Tibial artery (tissue), 4 donors: Measurements from ENCODE around the gene ASB2.

Source experiments
- DNase-seq, 2 donors: peaks; one replicate each; pipeline ENCODE4 v3.0.0-alpha.2; 2019
- H3K27ac ChIP-seq, 2 donors: fragments of 200-600 bp; sonication (generic) in 1 of 2; 1 replicate in 1 of 2; 2 replicates in 1 of 2; pipeline ENCODE4 v1.5.1; 2018 to 2019; ENCODE audit warnings: mild to moderate bottlenecking in 1 of 2
- H3K27me3 ChIP-seq, 2 donors: fragments of 200-600 bp; sonication (generic) in 1 of 2; one replicate each; pipeline versions ENCODE4 v1.5.1 to v1.6.0; 2016 to 2019
- H3K36me3 ChIP-seq, 3 donors: fragments of 200-600 bp; sonication (generic) in 2 of 3; one replicate each; pipeline ENCODE4 v1.5.1; 2016 to 2019; ENCODE audit warnings: mild to moderate bottlenecking in 2 of 3
- H3K4me1 ChIP-seq, 4 donors: fragments of 200-600 bp; sonication (generic) in 2 of 4; 1 replicate in 3 of 4; 2 replicates in 1 of 4; pipeline ENCODE4 v1.5.1; 2016 to 2019
- H3K4me3 ChIP-seq, 2 donors: fragments of 200-600 bp; sonication (generic) in 1 of 2; 1 replicate in 1 of 2; 2 replicates in 1 of 2; pipeline ENCODE4 v1.5.1; 2018 to 2019; ENCODE audit warnings: mild to moderate bottlenecking in 2 of 2
- H3K9me3 ChIP-seq, 3 donors: fragments of 200-600 bp; sonication (generic) in 1 of 3; one replicate each; pipeline ENCODE4 v1.5.1; 2016 to 2019
- intact Hi-C: fragments of 100-400 bp; cut with DNase I; formaldehyde crosslinking; loops from one replicate; pipeline ENCODE4 v1.15.0; 2023; ENCODE audit warnings: low total_unique reads
- TF ChIP-seq, protein P1 (sequence below), 2 experiments: fragments of 200-600 bp in 1 of 2; fragments of 450-650 bp in 1 of 2; IDR thresholded peaks; one replicate each; pipeline ENCODE4 v1.5.1; 2017 to 2019; ENCODE audit warnings: antibody characterized with exemption in 2 of 2, mild to moderate bottlenecking in 1 of 2, moderate library complexity in 1 of 2

ASB2 gene

DNA sequence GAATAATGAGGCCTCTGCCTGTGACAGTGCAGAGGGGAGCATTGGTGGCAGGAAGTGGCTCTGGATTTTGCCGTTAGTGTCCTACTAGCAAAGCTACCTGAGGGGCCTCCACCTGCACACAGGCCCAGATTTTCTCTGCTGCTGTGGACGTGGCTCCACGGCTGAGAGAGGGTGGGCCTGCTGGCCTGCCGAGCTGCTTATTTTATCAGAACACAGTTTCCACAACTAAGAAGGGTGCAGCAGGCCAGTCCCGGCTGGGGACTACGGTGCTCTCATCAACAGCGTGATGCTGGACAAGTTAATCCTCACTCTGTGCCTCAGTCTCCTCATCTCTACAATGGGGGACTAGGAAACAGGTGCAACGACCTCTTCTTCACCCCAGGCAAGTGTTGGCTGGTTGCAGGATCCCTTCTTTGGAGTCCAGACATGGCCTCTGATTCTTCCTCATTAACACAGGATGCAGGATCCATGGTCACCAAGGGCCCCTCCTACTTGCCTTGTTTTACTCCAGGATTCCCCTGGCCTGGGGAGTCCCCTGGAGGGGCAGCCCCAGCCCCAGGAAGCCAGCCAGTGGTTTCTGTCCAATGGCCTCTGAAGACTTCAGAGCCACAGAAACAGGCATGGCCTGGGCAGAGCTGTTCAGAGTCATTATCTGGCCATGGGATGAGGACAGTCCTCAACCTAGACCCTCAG, 45.9 kb downstream of the ASB2 start:
- Histone ChIP-seq H3K27me3 (no peaks in the 10 kb centered on the region), H3K27ac (no peak overlapping the region), H3K4me1 (peaks cover 0 to 10% (median 0%) of the 10 kb centered on the region in 4 donors), H3K9me3 (no peaks in the 10 kb centered on the region), H3K4me3 (no peak overlapping the region), H3K36me3 (peaks cover 26 to 49% (median 33%) of the 10 kb centered on the region in 3 donors)
- intact Hi-C loops = no loop called here
- TF ChIP-seq, protein P1, sequence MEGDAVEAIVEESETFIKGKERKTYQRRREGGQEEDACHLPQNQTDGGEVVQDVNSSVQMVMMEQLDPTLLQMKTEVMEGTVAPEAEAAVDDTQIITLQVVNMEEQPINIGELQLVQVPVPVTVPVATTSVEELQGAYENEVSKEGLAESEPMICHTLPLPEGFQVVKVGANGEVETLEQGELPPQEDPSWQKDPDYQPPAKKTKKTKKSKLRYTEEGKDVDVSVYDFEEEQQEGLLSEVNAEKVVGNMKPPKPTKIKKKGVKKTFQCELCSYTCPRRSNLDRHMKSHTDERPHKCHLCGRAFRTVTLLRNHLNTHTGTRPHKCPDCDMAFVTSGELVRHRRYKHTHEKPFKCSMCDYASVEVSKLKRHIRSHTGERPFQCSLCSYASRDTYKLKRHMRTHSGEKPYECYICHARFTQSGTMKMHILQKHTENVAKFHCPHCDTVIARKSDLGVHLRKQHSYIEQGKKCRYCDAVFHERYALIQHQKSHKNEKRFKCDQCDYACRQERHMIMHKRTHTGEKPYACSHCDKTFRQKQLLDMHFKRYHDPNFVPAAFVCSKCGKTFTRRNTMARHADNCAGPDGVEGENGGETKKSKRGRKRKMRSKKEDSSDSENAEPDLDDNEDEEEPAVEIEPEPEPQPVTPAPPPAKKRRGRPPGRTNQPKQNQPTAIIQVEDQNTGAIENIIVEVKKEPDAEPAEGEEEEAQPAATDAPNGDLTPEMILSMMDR (IDR thresholded peaks at IDR 0.05) = no peak
- no peak for DNase-seq

DNA sequence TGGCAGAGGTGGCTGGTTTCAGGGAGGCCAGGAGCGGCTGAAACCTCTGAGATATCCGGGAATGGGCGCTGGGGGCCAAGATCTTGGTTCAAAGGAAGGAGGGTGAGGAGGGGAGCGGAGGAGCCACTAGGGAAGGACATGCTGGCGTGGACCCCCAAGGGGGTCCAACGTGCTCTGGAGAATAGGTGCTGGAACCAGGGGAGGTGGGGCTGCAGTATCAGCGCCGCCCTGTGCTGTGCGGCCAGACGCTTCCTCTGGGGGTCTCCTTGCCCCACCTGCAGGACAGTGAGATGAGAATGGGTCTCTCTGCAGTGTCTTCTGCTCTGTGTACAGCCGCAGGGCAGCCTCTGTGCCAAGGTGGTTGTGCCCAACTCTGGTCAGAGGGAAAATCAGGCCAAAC, 46.7 kb downstream of the ASB2 start:
- H3K27me3 ChIP-seq = no peaks in the 10 kb centered on the region
- intact Hi-C loops = no loop called here
- TF ChIP-seq, protein P1 (IDR thresholded peaks at IDR 0.05) = no peak
- H3K36me3 ChIP-seq = peaks cover 18 to 41% (median 25%) of the 10 kb centered on the region in 3 donors
- no peaks in the 10 kb centered on the region for H3K9me3 ChIP-seq
- no peak overlapping the region for H3K4me3 ChIP-seq
- peaks cover 0 to 10% (median 0%) of the 10 kb centered on the region in 4 donors for H3K4me1 ChIP-seq
- H3K27ac ChIP-seq = no peak overlapping the region
- no peak for DNase-seq

DNA sequence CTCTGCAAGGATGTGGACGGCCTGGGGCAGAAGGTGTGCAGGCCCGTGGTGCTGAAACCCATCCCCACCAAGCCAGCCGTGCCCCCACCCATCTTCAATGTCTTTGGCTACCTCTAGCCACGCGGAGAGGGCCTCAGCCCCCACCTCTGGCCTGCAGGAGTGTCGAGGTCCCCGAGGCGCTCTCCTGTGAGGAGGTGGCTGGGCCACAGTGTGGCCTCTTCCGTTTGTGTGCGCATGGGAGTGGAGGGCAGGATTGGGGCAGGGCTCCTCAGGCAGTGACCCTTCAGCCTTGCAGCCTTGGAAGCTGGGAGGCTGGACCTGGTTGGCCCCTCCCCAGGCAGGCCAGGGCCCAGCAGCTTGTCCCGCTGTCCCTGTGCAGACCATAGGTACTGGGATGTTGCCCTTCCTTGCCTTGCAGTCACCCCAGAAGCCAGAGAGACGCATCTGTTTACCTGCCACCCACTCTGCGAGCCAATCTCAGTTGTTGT, 47.3 kb downstream of the ASB2 start:
- no peaks in the 10 kb centered on the region for H3K9me3 ChIP-seq
- TF ChIP-seq, protein P1 (IDR thresholded peaks at IDR 0.05) = no peak
- H3K4me1 ChIP-seq = peaks cover 0 to 10% (median 0%) of the 10 kb centered on the region in 4 donors
- DNase-seq = no peak
- intact Hi-C loops = no loop called here
- H3K4me3 ChIP-seq = no peak overlapping the region
- H3K27me3 ChIP-seq = no peaks in the 10 kb centered on the region
- peaks cover 12 to 35% (median 19%) of the 10 kb centered on the region in 3 donors for H3K36me3 ChIP-seq
- H3K27ac ChIP-seq = no peak overlapping the region

DNA sequence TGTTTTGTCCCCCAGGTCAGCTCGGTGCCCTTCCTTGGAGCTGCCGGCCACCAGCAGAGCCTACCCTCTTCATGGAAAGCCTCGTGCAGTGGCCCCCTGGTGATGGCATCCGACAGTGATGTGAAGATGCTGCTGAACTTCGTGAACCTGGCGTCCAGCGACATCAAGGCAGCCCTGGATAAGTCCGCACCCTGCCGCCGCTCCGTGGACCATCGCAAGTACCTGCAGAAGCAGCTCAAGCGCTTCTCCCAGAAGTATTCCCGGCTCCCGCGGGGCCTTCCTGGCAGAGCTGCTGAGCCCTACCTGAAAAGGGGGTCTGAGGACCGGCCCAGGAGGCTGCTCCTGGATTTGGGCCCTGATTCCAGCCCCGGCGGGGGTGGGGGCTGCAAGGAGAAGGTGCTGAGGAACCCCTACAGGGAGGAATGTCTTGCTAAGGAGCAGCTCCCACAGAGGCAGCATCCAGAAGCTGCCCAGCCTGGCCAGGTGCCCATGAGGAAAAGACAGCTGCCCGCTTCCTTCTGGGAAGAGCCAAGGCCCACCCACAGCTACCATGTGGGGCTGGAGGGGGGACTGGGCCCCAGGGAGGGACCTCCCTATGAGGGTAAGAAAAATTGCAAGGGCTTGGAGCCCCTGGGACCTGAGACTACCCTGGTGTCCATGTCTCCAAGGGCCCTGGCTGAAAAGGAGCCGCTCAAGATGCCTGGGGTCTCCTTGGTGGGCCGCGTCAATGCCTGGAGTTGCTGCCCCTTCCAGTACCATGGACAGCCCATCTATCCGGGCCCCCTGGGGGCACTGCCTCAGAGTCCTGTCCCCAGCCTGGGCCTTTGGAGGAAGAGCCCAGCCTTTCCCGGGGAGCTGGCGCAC, 48.0 kb downstream of the ASB2 start:
- DNase-seq = no peak
- TF ChIP-seq, protein P1 (IDR thresholded peaks at IDR 0.05) = no peak
- Histone ChIP-seq H3K4me1 (peaks cover 0 to 10% (median 0%) of the 10 kb centered on the region in 4 donors), H3K27ac (no peak overlapping the region), H3K36me3 (peaks cover 6 to 29% (median 13%) of the 10 kb centered on the region in 3 donors), H3K4me3 (no peak overlapping the region), H3K27me3 (no peaks in the 10 kb centered on the region), H3K9me3 (no peaks in the 10 kb centered on the region)
- intact Hi-C loops = no loop called here

DNA sequence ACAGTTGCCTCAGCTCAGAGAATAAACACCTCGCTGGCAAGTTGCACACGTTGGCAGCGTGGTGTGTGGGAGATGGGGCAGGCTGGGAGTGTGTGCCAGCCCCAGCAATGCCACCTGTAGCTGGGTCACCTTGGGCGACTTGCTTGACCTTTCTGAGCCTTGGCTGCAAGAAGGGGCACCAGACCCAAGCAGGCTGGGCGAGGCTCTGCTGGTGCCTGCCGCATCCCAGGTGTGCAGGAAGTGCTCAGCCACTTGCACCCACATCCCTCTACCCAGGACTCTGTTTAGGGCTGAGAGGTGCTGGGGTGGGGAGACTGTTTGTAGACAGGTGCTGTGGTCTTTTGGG, 48.6 kb downstream of the ASB2 start:
- Histone ChIP-seq H3K27ac (no peak overlapping the region), H3K36me3 (peaks cover 0 to 22% (median 9%) of the 10 kb centered on the region in 3 donors), H3K4me1 (peaks cover 0 to 10% (median 0%) of the 10 kb centered on the region in 4 donors), H3K27me3 (no peaks in the 10 kb centered on the region), H3K4me3 (no peak overlapping the region), H3K9me3 (no peaks in the 10 kb centered on the region)
- TF ChIP-seq, protein P1 (IDR thresholded peaks at IDR 0.05) = no peak
- intact Hi-C loops = no loop called here
- DNase-seq = no peak
